ENCODE measurements around the gene MNT.

The MNT gene

GRCh38 chr17:2397247-2398171 lies 3.4 kb downstream of the MNT start:
- peak in 1 of 10 donors; percentile 52 for DNase-seq
- intact Hi-C loops (cut with DNase I), result no loop called here

GRCh38 chr17:2396568-2397246 lies 4.2 kb downstream of the MNT start:
- intact Hi-C loops (cut with DNase I), result no loop called here
- DNase-seq, result peak in 9 of 10 donors; percentile 53 to 94 (median 69)

GRCh38 chr17:2396192-2396567 lies 4.7 kb downstream of the MNT start:
- intact Hi-C loops (cut with DNase I), result no loop called here
- DNase-seq, result peak in 1 of 10 donors; percentile 55

GRCh38 chr17:2395258-2396181 lies 5.3 kb downstream of the MNT start:
- peak in 2 of 10 donors; percentile 24 to 71 for DNase-seq
- intact Hi-C loops (cut with DNase I), result no loop called here

- DNase-seq, result peak in 2 of 10 donors; percentile 19 to 81
- intact Hi-C loops (cut with DNase I), result loop anchor here (5.0 kb wide), 1 partner anchor 318 kb away; the partner anchor contains the start of gene CLUH
Measured at GRCh38 chr17:2394775-2395201, 6.1 kb downstream of the MNT start.

- DNase-seq, result peak in 2 of 10 donors; percentile 26 to 80
- intact Hi-C loops (cut with DNase I), result loop anchor here (1.0 to 5.0 kb wide), 2 partner anchors 7 to 318 kb away; partner anchors contain the start of genes CLUH and MNT
Measured at GRCh38 chr17:2393954-2394749, 6.7 kb downstream of the MNT start.

GRCh38 chr17:2393174-2393953 lies 7.5 kb downstream of the MNT start:
- intact Hi-C loops (cut with DNase I), result loop anchor here (1.0 to 5.0 kb wide), 2 partner anchors 8 to 319 kb away; partner anchors contain the start of genes CLUH and MNT

GRCh38 chr17:2392252-2393173 lies 8.3 kb downstream of the MNT start:
- intact Hi-C loops (cut with DNase I), result loop anchor here (1.0 to 5.0 kb wide), 2 partner anchors 9 to 320 kb away; partner anchors contain the start of genes CLUH and MNT
- DNase-seq, result peak; percentile 90 to 99 (median 96)

More at GRCh38 chr17:2393174-2393953, 7.5 kb downstream of the MNT start:
- DNase-seq, result peak; percentile 76 to 98 (median 84)

GRCh38 chr17:2391597-2392251 lies 9.1 kb downstream of the MNT start:
- intact Hi-C loops (cut with DNase I), result loop anchor here (5.0 kb wide), 1 partner anchor 321 kb away; the partner anchor contains the start of gene CLUH
- DNase-seq, result peak in 1 of 10 donors; percentile 54

- intact Hi-C loops (cut with DNase I), result loop anchor here (5.0 kb wide), 1 partner anchor 322 kb away; the partner anchor contains the start of gene CLUH
Measured at GRCh38 chr17:2390199-2390836, 10.5 kb downstream of the MNT start.

GRCh38 chr17:2388683-2389055 lies 12.2 kb downstream of the MNT start:
- intact Hi-C loops (cut with DNase I), result no loop called here
- peak in 1 of 10 donors; percentile 75 for DNase-seq

More at GRCh38 chr17:2390199-2390836, 10.5 kb downstream of the MNT start:
- peak in 1 of 10 donors; percentile 69 for DNase-seq

GRCh38 chr17:2388020-2388682 lies 12.7 kb downstream of the MNT start:
- no peak for DNase-seq
- intact Hi-C loops (cut with DNase I), result no loop called here

- no peak for DNase-seq
- intact Hi-C loops (cut with DNase I), result no loop called here
Measured at GRCh38 chr17:2387086-2388019, 13.5 kb downstream of the MNT start.

GRCh38 chr17:2386400-2387085 lies 14.3 kb downstream of the MNT start:
- intact Hi-C loops (cut with DNase I), result no loop called here
- peak in 1 of 10 donors; percentile 84 for DNase-seq

Measured in posterior cingulate gyrus (tissue), 11 donors.